ENCODE measurements around the gene ABCB8. TPM values are rescaled to one million over a fixed set of nuclear protein-coding genes. Genes with fewer than 3 reads are reported as not detected.

The ABCB8 gene
- total RNA-seq, 4 donors from 2014 or later, result 22.9 to 35.2 (median 27.6) TPM

DNA sequence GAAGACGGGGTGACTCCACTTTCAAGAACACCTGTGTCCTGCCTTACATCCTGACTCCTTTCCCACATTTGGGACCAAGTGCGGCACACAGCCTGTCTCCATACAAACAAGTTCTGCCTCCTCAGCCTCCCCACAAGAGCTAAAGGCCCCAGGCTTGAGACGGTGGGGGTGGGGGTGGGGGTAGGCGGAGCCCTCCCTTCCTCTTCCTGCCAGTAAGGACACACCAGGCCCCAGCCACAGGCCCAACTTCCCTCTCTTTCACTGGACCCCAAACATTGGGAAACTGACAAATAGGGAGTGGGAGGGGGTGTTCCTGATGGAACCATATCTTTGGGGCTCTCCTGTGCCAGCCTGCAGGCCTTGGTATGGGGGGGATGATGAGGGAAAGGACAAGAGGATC is 24.8 kb downstream of the ABCB8 start:
- 68 to 81% methylated on average over 4 of the region's 4 CpGs for WGBS, 2 donors

DNA sequence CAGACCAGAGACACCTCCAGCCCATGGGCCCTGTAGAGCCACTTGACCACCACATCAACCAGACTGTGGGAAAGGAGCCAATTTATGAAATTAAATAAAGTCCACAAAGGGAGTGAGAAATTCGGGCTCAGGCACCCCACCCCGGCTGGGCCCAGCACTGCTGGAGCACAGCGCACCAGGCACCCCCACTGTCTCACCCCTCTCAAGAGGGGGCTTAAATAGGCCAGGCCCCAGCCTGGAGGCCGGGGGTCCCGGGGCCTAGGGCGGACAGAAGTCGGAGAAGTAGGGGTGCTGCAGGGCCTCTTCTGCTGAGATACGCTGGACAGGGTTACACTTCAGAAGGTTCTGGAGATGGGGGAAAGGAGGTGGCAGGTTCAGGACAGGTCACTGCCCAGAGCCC is 25.5 kb downstream of the ABCB8 start:
- TF ChIP-seq, protein P1, sequence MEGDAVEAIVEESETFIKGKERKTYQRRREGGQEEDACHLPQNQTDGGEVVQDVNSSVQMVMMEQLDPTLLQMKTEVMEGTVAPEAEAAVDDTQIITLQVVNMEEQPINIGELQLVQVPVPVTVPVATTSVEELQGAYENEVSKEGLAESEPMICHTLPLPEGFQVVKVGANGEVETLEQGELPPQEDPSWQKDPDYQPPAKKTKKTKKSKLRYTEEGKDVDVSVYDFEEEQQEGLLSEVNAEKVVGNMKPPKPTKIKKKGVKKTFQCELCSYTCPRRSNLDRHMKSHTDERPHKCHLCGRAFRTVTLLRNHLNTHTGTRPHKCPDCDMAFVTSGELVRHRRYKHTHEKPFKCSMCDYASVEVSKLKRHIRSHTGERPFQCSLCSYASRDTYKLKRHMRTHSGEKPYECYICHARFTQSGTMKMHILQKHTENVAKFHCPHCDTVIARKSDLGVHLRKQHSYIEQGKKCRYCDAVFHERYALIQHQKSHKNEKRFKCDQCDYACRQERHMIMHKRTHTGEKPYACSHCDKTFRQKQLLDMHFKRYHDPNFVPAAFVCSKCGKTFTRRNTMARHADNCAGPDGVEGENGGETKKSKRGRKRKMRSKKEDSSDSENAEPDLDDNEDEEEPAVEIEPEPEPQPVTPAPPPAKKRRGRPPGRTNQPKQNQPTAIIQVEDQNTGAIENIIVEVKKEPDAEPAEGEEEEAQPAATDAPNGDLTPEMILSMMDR (IDR thresholded peaks at IDR 0.05), result no peak
- no peak for TF ChIP-seq POLR2A (IDR thresholded peaks at IDR 0.05)
- H3K4me3 ChIP-seq (ENCODE audit: low read depth, poor library complexity, severe bottlenecking), result no peak overlapping the region
- DNase-seq (ENCODE audit: low spot score in 2 of 2), result no peak
- WGBS, 2 donors, result 91 to 93% methylated on average over 8 of the region's 8 CpGs
- intact Hi-C loops (cut with DNase I; ENCODE audit: low total_unique reads), result loop anchor here (5.0 kb wide), 1 partner anchor 1529 kb away; no protein-coding TSS in a partner anchor

More for the DNA sequence above, 24.8 kb downstream of the ABCB8 start:
- no peak for TF ChIP-seq POLR2A (IDR thresholded peaks at IDR 0.05)
- TF ChIP-seq, protein P1 (IDR thresholded peaks at IDR 0.05), result no peak
- no peak overlapping the region for H3K4me3 ChIP-seq (ENCODE audit: low read depth, poor library complexity, severe bottlenecking)
- DNase-seq (ENCODE audit: low spot score in 2 of 2), result no peak
- intact Hi-C loops (cut with DNase I; ENCODE audit: low total_unique reads), result loop anchor here (5.0 kb wide), 1 partner anchor 1529 kb away; no protein-coding TSS in a partner anchor

DNA sequence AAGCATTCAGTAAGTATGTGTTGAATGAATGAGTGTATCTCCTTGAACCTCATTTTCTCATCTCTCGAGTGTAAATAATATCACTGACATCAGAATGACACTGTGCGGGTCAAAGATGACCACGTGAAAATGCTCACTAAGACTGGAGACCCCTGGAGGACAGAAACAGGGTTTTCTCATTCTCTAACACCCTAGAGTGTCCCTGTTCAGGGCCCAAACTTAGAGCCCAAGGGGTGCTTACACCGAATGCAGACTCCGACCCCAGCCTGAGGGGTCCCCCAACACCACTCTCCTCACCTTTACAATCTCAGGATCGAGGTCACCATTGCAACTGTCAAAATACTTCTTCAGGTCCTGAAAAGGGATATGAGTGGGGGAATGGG is 28.0 kb downstream of the ABCB8 start:
- no peak overlapping the region for H3K4me3 ChIP-seq (ENCODE audit: low read depth, poor library complexity, severe bottlenecking)
- TF ChIP-seq, protein P1 (IDR thresholded peaks at IDR 0.05), result no peak
- TF ChIP-seq POLR2A (IDR thresholded peaks at IDR 0.05), result no peak
- 83 to 90% methylated on average over 6 of the region's 6 CpGs for WGBS, 2 donors
- intact Hi-C loops (cut with DNase I; ENCODE audit: low total_unique reads), result no loop called here
- no peak for DNase-seq (ENCODE audit: low spot score in 2 of 2)

DNA sequence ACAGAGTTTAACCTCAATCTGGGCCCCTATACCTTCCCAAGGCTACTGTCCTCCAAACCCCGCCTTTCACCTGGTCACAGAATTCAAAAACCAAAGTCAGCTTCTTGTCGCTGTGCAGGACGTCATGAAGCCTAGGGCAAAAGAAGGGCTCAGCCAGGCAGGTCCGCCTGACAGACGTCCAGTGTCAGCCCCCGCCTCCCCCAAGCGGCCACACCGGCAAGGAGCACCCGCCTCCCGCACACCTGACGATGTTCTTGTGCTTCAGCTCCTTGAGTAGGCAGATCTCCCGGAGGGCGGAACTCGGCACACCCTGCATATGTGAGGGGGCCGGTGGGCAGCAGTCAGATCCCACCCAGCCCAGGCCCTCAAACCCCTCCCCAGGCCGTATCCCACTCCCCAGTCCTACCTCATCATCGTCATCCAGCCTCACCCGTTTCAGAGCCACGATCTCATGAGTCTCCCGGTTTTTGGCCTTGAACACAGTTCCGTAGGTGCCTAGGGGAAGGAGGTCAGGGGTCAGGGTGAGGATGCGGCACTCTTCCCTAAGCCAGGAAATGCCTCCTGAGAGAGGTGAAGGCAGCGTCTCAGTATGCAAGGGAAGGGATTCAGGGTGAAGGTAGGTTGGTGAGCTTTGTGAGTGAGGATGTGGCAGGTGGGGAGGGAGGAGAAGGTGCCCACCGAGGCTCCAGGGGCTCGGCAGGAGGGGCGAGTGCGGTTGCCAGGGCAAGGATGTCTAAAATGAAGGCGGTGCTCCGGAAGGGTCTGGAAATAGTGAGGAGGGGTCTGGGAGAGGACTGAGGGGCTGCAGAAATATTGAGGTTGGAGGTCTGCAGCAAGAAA is 28.6 kb downstream of the ABCB8 start:
- peak overlapping the region; percentile 37 for H3K4me3 ChIP-seq (ENCODE audit: low read depth, poor library complexity, severe bottlenecking)
- TF ChIP-seq, protein P1 (IDR thresholded peaks at IDR 0.05), result no peak
- no peak for TF ChIP-seq POLR2A (IDR thresholded peaks at IDR 0.05)
- peak in 1 of 2 donors; percentile 35 for DNase-seq (ENCODE audit: low spot score in 2 of 2)
- intact Hi-C loops (cut with DNase I; ENCODE audit: low total_unique reads), result no loop called here
- 36 to 41% methylated on average over 26 to 29 of the region's 29 CpGs for WGBS, 2 donors

DNA sequence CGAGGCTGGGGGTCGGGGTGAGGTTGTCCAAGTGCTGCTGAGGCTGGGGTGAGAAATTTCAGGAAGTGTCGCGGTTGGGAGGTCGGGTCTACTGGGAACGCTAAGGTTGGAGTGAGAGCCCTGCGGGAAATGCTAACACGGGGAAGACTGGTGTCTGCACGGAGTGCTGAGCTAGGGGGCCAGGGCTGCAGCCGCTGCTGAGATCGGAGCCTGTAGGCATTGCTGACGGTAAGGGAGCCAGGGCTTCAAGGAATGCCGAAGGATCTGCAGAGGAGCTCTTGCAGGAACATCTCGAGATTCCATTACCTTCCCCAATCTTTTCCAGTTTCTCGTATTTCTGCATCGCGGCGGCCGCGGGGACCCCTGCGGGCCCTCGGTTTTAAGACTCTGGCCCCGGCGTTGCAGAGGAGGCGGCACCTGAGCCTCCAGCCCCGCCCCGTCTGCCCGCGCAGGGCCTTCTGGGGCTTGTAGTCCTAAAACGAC is 29.3 kb downstream of the ABCB8 start, which contains the start of gene CDK5:
TSS of gene CDK5 (minus strand) at position 392 of the 483 bp plus-strand sequence. CDS start at position 343, 49 bp downstream.
- WGBS, 2 donors, result 1 to 2% methylated on average over 30 of the region's 30 CpGs
- intact Hi-C loops (cut with DNase I; ENCODE audit: low total_unique reads), result no loop called here
- TF ChIP-seq, protein P1 (IDR thresholded peaks at IDR 0.05), result no peak
- TF ChIP-seq POLR2A (IDR thresholded peaks at IDR 0.05), result no peak
- DNase-seq (ENCODE audit: low spot score in 2 of 2), result no peak
- peak within 1 kb of the TSS; percentile 37 for H3K4me3 ChIP-seq (ENCODE audit: low read depth, poor library complexity, severe bottlenecking)
